Nephron progenitor cell (in vitro differentiated cells): ENCODE measurements around the gene KIF5C.

Source experiments
- DNase-seq: peaks from one replicate; pipeline ENCODE4 v3.0.0; 2021
- H3K27ac Mint-ChIP-seq: 2 replicates; pipeline ENCODE4 v1.8.0; 2021; ENCODE audit warnings: mild to moderate bottlenecking, moderate library complexity, mixed read lengths
- H3K27me3 Mint-ChIP-seq: 2 replicates; pipeline ENCODE4 v1.8.0; 2021; ENCODE audit warnings: mild to moderate bottlenecking, low read depth, mixed read lengths; ENCODE audit not compliant: poor library complexity
- H3K36me3 Mint-ChIP-seq: 2 replicates; pipeline ENCODE4 v1.8.0; 2021; ENCODE audit warnings: low read depth, mixed read lengths
- H3K4me1 Mint-ChIP-seq: 2 replicates; pipeline ENCODE4 v1.8.0; 2021; ENCODE audit warnings: mixed read lengths
- H3K4me3 Mint-ChIP-seq: 2 replicates; pipeline ENCODE4 v1.8.0; 2021; ENCODE audit warnings: mild to moderate bottlenecking, moderate library complexity, mixed read lengths
- H3K9me3 Mint-ChIP-seq: 2 replicates; pipeline ENCODE4 v1.8.0; 2021; ENCODE audit warnings: mild to moderate bottlenecking, moderate library complexity, mixed read lengths
- TF ChIP-seq, protein P1 (sequence below): fragments of 200-600 bp; sonication (generic); IDR thresholded peaks from 2 replicates; pipeline ENCODE4 v1.5.0; 2021; ENCODE audit warnings: antibody characterized with exemption

The KIF5C gene

DNA sequence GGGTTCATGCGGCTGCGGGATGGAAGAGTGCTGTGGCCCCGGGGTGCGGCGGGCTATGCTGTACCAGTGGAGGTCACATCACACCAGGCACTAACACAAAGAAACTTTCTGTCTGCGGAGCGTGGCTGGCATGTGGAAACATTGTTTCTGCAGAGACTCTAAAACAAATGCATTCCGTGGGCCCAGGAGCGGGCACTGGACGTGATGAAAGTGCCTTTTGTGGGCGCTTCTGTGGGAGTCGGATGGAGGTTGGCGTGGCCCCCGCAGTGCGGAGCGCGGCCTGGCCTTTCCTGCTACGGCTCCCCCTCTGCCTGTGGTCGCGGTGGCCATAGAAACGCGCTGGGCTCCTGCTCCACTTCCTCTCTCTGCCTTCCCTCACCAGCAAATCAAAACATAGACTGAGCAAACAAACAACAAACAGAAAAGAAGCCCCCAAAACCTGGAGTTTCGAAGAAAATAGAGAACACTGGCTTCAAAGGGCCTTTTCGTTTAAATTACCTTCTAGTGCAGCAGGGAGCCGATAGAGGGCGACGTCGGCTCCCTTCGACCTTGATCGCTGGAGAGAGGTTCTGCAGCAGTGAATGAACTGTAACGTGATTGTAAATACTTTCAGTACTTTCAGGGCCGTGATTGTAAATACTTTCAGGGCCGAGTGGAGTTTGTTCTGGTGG is 51.4 kb downstream of the KIF5C start:
- no peaks in the 10 kb centered on the region for H3K27me3 Mint-ChIP-seq
- peak overlapping the region; percentile 58 for H3K4me3 Mint-ChIP-seq
- peak overlapping the region; percentile 71 for H3K27ac Mint-ChIP-seq
- peaks cover 55% of the 10 kb centered on the region for H3K4me1 Mint-ChIP-seq
- no peaks in the 10 kb centered on the region for H3K9me3 Mint-ChIP-seq
- peaks cover 7% of the 10 kb centered on the region for H3K36me3 Mint-ChIP-seq
- TF ChIP-seq, protein P1, sequence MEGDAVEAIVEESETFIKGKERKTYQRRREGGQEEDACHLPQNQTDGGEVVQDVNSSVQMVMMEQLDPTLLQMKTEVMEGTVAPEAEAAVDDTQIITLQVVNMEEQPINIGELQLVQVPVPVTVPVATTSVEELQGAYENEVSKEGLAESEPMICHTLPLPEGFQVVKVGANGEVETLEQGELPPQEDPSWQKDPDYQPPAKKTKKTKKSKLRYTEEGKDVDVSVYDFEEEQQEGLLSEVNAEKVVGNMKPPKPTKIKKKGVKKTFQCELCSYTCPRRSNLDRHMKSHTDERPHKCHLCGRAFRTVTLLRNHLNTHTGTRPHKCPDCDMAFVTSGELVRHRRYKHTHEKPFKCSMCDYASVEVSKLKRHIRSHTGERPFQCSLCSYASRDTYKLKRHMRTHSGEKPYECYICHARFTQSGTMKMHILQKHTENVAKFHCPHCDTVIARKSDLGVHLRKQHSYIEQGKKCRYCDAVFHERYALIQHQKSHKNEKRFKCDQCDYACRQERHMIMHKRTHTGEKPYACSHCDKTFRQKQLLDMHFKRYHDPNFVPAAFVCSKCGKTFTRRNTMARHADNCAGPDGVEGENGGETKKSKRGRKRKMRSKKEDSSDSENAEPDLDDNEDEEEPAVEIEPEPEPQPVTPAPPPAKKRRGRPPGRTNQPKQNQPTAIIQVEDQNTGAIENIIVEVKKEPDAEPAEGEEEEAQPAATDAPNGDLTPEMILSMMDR, result peak; percentile 63
- DNase-seq, result peak; percentile 56

DNA sequence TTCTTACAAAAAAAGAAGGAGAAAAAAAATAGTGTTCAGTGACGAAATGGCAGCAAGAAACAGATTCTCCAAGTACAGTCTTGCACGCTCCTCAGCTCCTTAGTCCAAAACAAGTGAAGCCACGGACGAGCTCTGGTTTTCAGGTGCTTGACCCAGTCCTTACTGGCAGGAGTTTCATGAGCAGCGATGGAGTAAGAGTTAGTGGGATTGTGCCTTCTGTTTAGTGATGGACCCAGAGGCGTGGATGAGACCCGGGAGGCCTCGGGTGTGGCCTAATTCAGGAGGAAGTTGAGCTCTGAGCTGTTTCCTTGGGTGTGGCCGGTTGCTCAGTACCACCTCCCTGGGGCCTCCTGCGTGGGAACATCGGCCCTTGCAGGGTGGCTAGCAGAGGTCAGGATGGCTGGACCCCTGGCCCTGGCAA is 52.0 kb downstream of the KIF5C start:
- TF ChIP-seq, protein P1, result no peak
- Mint-ChIP-seq H3K27me3 (no peaks in the 10 kb centered on the region), H3K36me3 (peaks cover 7% of the 10 kb centered on the region), H3K9me3 (no peaks in the 10 kb centered on the region), H3K4me1 (peaks cover 55% of the 10 kb centered on the region), H3K4me3 (peak overlapping the region; percentile 58), H3K27ac (peak overlapping the region; percentile 93)
- no peak for DNase-seq

DNA sequence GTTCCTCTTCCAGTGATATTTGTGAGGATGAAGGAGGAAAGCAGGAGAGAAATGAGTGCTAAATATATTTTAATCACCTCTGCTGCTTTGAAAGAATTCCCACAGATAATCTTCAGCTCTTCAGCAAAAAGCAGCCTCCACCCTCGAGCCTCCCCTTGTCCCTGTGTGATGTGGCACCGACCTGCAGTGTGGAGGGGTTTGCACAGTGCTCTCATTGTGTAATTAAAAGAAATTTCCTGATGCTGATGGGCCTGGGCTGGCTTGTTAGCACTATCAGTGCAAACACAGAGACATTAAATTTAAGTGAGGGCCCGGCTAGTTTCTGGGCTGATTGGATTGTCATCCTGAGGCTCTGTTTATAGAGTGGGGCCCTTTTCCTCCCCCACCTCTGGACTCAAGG is 53.4 kb downstream of the KIF5C start:
- peaks cover 55% of the 10 kb centered on the region for H3K4me1 Mint-ChIP-seq
- no peaks in the 10 kb centered on the region for H3K9me3 Mint-ChIP-seq
- DNase-seq, result no peak
- H3K27ac Mint-ChIP-seq, result peak overlapping the region; percentile 95
- peaks cover 7% of the 10 kb centered on the region for H3K36me3 Mint-ChIP-seq
- TF ChIP-seq, protein P1, result no peak
- H3K4me3 Mint-ChIP-seq, result peak overlapping the region; percentile 55
- no peaks in the 10 kb centered on the region for H3K27me3 Mint-ChIP-seq

DNA sequence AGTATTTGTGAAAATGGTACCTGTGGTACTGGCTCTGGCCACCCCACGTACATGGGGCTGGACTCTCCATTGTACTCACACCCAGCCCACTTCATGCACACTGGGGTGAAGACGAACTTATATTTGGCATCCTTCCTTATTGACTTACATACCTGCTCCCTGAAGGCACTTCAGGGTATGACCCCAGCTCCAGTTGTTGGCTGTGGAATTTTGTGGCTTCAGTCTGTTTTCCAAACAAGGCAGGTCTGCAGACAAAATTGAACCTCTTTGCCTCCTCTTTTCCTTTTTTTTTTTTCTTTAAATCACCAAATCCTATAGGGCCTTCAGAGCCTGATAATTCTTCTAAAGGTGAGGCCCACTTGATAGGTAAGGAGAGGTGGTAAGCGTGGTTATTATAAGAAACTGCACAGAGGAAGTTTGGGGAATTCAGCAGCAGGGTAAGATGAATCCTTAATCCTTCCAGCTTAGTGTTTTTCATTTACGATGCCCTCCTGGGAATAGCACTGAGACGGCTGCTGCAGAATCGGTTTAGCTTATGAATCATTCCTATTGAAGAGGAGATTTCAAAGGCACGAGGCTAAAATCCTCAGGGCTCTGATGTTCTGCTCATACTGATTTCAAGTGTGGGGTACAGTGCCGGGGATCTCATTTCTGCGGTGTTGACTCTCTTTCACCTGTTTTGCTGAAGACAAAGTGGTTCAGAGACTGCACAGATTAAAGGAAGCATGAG is 55.2 kb downstream of the KIF5C start:
- Mint-ChIP-seq H3K36me3 (peaks cover under 1% of the 10 kb centered on the region), H3K4me3 (no peak overlapping the region), H3K4me1 (peaks cover 55% of the 10 kb centered on the region), H3K9me3 (no peaks in the 10 kb centered on the region), H3K27me3 (no peaks in the 10 kb centered on the region), H3K27ac (peak overlapping the region; percentile 58)
- no peak for DNase-seq
- TF ChIP-seq, protein P1, result no peak

DNA sequence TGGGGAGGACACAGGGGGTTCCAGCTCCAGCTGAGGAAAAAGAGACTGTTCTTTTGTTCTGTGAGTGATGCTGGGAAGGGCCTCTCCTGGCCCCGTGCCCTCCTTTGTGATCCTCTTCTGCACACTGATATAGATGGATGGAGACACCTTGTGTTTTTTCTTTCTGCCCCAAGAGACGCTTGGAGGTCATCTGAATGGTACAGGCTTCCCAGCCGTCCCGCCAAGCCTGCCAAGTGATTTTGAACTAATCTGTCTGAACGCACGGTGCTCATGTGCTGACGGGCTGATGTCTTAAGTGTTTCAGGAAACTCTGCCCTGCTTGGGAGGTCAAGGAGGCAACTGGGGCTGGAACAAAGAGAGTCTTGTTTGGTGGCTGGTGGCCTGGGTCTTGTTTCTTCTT is 57.5 kb downstream of the KIF5C start:
- TF ChIP-seq, protein P1, result no peak
- Mint-ChIP-seq H3K36me3 (no peaks in the 10 kb centered on the region), H3K4me3 (no peak overlapping the region), H3K27me3 (no peaks in the 10 kb centered on the region), H3K9me3 (no peaks in the 10 kb centered on the region), H3K4me1 (peaks cover 37% of the 10 kb centered on the region), H3K27ac (no peak overlapping the region)
- no peak for DNase-seq

DNA sequence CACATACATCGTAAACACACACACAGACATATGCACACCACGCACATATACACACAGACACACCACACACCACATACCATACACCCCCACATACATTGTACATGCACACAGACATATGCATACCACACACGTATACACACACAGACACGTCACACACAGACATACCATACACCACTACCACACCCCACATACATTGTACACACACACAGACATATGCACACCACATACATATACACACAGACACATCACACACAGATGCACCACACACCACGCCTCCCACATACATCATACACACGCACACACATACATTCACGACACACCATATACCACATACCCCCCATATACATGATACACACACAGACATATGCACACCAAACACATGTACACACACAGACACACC is 58.4 kb downstream of the KIF5C start:
- TF ChIP-seq, protein P1, result no peak
- no peak for DNase-seq
- Mint-ChIP-seq H3K4me1 (peaks cover 28% of the 10 kb centered on the region), H3K27ac (no peak overlapping the region), H3K9me3 (no peaks in the 10 kb centered on the region), H3K36me3 (no peaks in the 10 kb centered on the region), H3K4me3 (no peak overlapping the region), H3K27me3 (no peaks in the 10 kb centered on the region)
